Left colon (tissue), 2 donors: ENCODE results near the gene CRHR1. TPM values are rescaled to one million over a fixed set of nuclear protein-coding genes. Genes with fewer than 3 reads are reported as not detected.

Source experiments
- ATAC-seq: fragments of 200-7000 bp; cut with Tn5 transposase; one replicate; pipeline ENCODE4 v1.9.1; 2020; ENCODE audit warnings: mild to moderate bottlenecking, moderate library complexity
- DNase-seq, 2 donors: peaks; one replicate each; pipeline ENCODE4 v3.0.0-alpha.2; 2020
- intact Hi-C, 2 donors: fragments of 100-400 bp; cut with DNase I in 1 of 2; cut with micrococcal nuclease in 1 of 2; formaldehyde crosslinking; loops; one replicate each; pipeline versions ENCODE4 v1.11.2 to v1.14.0; 2022; cut with DNase I, micrococcal nuclease
- total RNA-seq, 2 donors: library from RNA; stranded (reverse); fragmentation: NEBNext Ultra II Directional; extraction: Animal tissue kit (Norgen Biotek cat#: 25700); gene quantifications; one replicate each; pipeline ENCODE4 v1.2.1, GENCODE V29; 2021
- donor health status: DM: no; HTN: no; CAD: no.
- donor health status: DM: yes; HTN: yes; CAD: no.

The CRHR1 gene
- total RNA-seq, 2 donors from 2014 or later, result not detected

GRCh38 chr17:45813048-45813725 lies 29.1 kb downstream of the CRHR1 start:
- intact Hi-C loops, result no loop called here
- DNase-seq (no peak), ATAC-seq (no peak)

DNA sequence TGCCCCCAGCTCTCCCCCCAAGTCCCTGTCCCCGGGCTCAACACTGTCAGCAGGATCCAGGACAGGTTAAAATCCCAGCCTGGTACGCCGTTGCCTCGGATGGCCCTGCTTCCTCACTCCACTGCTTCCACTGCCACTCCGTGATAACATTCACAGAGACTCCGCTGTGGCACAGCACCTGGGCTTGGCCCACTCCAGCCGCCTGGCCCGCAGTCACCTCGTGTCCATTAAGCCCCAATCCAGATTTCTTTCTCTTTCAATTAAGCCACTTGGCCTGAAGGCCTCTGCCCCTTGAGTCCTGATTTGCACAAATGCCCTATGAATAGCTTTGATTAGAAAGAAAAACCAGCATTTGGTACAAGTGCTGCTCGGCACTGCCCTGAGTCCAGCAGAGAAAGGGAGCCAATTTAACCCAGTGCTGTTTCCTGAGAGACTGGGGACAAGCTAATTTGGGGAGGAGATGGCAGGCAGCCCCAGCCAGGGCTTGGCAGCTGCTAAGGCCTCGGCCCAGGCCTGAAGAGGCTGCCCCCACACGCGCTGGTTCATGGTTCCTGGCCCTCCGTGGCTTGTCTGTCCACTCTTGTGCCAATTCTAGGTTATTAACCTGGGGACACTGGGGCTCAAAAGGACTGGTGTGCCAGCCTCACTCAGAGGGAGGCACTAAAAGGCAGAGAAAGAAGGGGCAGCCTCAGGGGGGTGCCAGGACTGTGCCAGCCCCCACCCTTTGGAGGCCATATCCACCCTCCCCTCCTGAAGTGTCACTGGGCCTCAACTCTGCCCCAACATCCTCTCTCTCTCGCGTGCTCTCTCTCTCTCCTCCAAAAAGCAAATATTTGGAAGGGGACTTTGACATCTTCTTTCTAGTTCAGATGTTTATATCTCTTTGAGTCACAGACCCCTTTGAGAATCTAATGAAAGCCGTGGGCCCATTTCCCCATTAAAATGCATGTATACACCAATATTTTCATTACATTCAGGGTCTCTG lies 30.8 kb downstream of the CRHR1 start:
- ATAC-seq, result no peak
- DNase-seq, result no peak
- intact Hi-C loops, result no loop called here

DNA sequence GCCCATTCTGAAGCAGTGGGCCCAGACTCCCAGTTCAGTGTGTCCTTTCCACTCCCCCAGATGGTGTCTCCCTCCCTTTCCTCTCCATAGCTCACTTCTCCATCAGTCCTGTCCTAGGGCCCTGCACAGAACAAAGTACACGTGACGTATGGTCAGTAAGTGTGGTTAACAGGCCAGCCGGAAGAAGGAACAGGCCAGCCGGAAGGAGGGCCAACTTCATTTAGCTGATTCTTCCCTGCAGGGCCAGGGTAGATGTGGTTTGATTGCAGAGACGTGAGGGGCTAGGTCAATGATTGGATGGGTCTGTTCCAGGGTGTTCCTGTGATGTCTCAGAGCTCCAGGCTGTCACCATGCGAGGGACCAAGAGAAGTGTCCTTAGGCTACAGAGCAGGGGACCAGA lies 31.6 kb downstream of the CRHR1 start:
- DNase-seq, result no peak
- no peak for ATAC-seq
- intact Hi-C loops, result no loop called here

- ATAC-seq (no peak), DNase-seq (no peak)
- intact Hi-C loops, result no loop called here
These were observed 33.9 kb downstream of the CRHR1 start for GRCh38 chr17:45818041-45818440.

DNA sequence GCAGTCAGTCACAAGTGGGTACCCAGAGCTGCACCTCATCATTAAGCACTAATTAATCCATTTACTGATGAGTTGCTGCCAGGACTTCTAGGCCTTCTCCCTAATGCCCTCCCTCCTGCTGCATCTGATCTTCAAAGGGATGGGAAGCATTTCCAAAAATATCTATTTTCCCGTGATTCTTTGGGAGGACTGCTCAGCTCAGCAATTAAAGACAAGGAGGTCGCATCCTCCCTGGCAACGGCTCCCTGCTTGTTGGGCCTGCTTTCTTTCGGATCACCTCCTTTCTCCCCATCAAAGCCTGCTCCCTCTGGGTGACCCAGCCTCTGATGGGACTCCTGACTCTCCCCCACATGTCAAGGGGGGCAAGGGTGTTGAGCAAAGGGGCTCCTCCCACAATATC lies 34.6 kb downstream of the CRHR1 start:
- intact Hi-C loops, result no loop called here
- DNase-seq (no peak), ATAC-seq (no peak)

- intact Hi-C loops, result no loop called here
- no peak for DNase-seq
- ATAC-seq, result no peak
These were observed 35.5 kb downstream of the CRHR1 start for GRCh38 chr17:45819632-45820031.

DNA sequence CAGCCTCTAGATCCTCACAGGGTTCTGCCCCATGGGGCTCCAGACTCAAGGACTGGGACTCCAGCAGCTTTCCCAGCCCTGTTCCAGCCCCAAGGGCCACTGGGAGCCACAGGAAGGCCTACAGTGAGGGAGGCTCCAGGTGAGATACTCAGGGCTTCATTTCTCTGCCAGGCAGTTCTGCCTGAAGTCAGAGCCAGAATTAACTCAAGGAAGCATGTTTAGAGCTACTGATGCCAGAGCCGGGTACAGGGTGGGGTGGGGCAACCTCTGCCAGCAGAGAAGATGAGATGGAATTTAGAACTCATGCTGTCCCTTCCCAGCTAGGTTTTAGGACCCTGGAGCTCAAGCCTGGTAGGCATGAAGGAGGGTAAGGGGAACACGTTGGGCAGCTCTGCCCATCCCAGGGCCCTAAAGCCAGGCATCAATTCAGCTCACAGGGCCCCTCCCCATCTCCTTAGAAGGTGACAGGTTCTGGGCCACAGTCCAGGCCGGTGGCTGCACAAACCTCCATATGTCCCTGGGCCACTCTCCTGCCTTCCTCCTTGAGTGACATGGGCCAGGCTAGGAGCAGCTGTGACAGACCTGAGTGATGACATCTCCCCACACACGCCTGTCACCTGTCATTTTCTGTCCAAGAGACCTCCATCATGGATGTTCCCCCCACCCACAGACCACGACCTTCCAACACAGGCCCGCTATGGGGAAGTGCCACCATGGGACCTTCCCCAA lies 36.1 kb downstream of the CRHR1 start:
- DNase-seq (no peak), ATAC-seq (no peak)
- intact Hi-C loops, result no loop called here

GRCh38 chr17:45821147-45821546 lies 37.0 kb downstream of the CRHR1 start:
- intact Hi-C loops, result no loop called here
- no peak for DNase-seq
- ATAC-seq, result no peak

DNA sequence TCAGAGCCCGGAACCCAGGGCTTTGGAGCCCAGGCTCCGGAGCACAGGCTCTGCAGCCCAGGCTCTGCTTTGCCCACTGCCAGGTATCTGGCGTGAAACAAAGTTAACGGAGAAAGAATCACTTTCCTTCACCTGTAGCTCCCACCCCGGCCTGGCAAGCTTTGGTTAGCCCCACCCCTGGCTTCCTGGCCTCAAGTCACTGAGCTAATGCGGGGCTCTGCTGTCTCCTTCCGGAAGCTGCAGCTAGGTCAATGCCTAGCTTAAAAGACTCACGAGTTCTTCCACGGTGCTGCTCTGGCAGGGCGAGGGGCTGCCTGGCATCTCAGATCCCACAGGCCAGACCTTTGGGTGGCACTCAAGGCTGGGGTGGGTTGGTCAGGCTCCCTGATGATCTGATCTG lies 39.5 kb downstream of the CRHR1 start:
- intact Hi-C loops, result no loop called here
- ATAC-seq, result no peak
- DNase-seq, result no peak

GRCh38 chr17:45824475-45824874 lies 40.4 kb downstream of the CRHR1 start:
- intact Hi-C loops, result no loop called here
- no peak for DNase-seq
- ATAC-seq, result no peak

GRCh38 chr17:45824901-45825492 lies 40.9 kb downstream of the CRHR1 start:
- intact Hi-C loops, result no loop called here
- DNase-seq (no peak), ATAC-seq (no peak)

DNA sequence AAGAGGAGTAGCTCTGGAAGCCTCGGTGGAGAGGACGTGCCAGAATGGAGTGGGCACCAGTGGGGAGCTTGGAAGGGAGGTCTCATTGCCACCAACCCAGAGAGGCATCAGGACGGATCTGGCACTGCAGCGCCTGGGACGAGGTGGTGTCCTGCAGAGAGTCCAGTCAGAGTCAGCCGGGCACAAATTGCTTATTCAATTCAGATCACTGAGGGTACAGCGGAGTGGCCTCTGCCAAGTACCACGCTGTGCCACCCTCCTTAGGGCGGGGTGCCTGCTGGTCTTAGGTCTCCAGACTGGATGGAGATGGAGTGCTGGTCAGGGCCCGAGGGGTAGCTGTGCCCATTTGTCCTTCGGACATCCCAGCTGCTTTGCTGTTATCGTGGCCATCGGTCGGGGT lies 41.7 kb downstream of the CRHR1 start:
- intact Hi-C loops, result no loop called here
- DNase-seq (no peak), ATAC-seq (no peak)

- no peak for ATAC-seq
- intact Hi-C loops, result no loop called here
- DNase-seq, result no peak
These were observed 42.9 kb downstream of the CRHR1 start for GRCh38 chr17:45826919-45827588.

GRCh38 chr17:45828171-45828570 lies 44.1 kb downstream of the CRHR1 start:
- DNase-seq, result no peak

DNA sequence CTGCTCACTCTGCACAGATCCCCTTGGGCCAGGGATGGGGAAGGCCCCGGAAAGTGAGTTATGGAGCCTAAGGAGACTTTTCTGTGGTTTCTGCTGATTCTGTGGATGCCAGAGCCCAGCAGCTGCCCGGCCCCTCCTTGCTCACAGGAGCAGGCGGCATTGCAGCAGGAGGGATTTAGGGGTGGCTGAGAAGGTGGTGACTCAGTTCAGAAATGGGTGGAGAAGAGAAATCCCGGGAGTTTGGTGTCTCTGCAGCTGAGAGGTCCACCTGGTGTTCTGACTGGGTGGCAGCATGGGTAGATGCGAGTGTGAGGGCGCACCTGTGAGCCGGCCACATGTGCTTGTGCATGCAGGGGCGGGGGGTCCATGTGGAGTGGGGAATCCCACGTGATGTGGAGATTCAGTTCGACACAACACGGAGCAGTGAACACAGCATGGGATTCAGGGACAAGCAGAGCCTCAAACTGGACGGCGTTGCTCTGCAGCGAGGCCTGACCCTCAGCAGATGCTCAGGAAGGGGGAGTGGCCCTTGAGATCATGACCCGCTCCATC lies 44.5 kb downstream of the CRHR1 start:
- intact Hi-C loops, result no loop called here
- no peak for ATAC-seq
- DNase-seq, result no peak

More at GRCh38 chr17:45828171-45828570, 44.1 kb downstream of the CRHR1 start:
- intact Hi-C loops, result no loop called here
- ATAC-seq, result no peak

DNA sequence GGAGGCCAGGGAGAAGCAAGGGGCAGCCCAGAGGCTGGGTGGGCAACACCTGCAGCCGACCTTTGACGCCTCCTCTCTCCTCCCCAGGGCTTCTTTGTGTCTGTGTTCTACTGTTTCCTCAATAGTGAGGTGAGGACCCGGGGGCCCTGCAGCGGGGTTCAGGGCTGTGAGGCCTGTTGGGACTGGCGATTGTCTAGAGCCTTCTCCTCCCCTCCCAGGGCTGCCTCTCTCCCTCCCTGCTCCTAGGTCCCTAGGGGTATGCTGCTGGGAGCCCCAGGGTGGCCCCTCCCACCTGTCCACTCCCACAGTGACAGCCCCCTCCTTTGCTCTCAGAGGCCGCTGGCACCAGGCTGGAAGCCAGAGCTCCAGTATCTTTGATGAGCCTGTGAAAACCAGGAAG lies 49.8 kb downstream of the CRHR1 start:
- no peak for ATAC-seq
- intact Hi-C loops, result loop anchor here in 1 of 2 donors (10.0 kb wide), 1 partner anchor 189 kb away; no protein-coding TSS in a partner anchor
- DNase-seq, result no peak

DNA sequence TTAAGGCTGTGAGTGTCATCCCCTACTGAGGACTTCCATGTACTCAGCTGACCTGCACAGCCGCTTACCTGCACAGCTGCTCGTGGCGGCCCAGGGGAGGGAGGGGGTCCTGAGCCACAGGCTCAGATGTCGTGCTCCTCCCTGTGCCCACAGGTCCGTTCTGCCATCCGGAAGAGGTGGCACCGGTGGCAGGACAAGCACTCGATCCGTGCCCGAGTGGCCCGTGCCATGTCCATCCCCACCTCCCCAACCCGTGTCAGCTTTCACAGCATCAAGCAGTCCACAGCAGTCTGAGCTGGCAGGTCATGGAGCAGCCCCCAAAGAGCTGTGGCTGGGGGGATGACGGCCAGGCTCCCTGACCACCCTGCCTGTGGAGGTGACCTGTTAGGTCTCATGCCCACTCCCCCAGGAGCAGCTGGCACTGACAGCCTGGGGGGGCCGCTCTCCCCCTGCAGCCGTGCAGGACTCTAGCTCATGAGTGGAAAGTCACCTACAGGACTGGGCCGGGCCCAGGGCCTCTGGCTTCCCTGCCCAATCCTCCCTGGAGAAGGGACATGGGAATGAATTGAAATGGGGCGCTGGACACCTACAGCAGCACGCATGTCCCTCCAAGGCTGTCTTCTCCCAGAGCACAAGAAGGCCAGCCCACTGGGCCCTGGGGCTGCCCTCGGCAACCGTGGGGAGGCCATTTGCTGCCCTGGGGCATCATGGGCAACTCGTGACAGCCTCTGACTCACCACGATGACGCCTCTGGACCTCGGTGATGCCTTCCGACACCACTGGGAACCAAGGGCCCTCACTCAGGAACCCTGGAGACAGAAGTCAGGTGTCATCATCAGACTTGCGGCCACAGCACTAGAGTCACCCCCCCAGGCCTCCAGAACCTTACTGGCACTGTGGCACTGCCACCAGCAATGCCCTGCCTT lies 50.6 kb downstream of the CRHR1 start:
- no peak for DNase-seq
- ATAC-seq, result no peak
- intact Hi-C loops, result loop anchor here in 1 of 2 donors (10.0 kb wide), 1 partner anchor 190 kb away; no protein-coding TSS in a partner anchor
